ENCODE data around the gene CCDC73. TPM values are rescaled to one million over a fixed set of nuclear protein-coding genes. Genes with fewer than 3 reads are reported as not detected.

CCDC73 gene
- not detected for total RNA-seq

- ChIA-PET CTCF (interaction anchor here (1.1 to 1.4 kb wide), 2 partner anchors 464 to 470 kb away, joined by 3 to 4 read pairs; no protein-coding TSS in a partner anchor), POLR2A (interaction anchor here (0.6 kb wide), 1 partner anchor 15 kb away, joined by 4 read pairs; no protein-coding TSS in a partner anchor)
- intact Hi-C loops (cut with micrococcal nuclease): loop anchor here (10.0 kb wide), 2 partner anchors 210 to 360 kb away; partner anchors contain the start of genes EIF3M and WT1
- no peaks in the 10 kb centered on the region for H3K9me3 Mint-ChIP-seq
- peaks cover 7% of the 10 kb centered on the region for H3K4me1 Mint-ChIP-seq (ENCODE audit: low read depth)
- no peak for DNase-seq
- H3K4me3 Mint-ChIP-seq: no peak within 1 kb of the TSS
- H3K27me3 Mint-ChIP-seq: peaks cover 2% of the 10 kb centered on the region
- H3K27ac Mint-ChIP-seq: no peak within 1 kb of the TSS
- no peaks in the 10 kb centered on the region for H3K36me3 Mint-ChIP-seq
Observed at GRCh38 chr11:32794439-32794838, at the start of gene CCDC73. CCDC73 (minus strand) TSS chr11:32794662; CDS start chr11:32760243, 34,419 bp downstream.

DNA sequence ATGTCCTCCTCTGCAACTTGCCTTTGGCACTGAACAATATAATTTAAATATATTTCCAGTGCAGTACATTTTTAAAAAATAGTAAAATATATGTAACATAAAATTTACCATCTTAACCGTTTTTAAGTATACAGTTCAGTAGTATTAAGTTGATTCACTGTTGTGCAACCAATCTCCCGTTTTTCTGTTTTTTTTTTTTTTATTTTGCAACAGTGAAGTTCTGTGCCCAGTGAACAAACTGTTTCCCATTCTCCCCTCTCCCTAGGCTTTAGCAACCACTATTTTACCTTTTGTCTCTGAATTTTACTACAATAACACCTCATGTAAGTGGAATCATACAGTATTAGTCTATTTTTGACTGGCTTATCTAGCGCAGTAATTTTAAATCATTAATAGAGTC lies 49.1 kb upstream of the CCDC73 start:
- Mint-ChIP-seq H3K4me1 (ENCODE audit: low read depth) (no peaks in the 10 kb centered on the region), H3K9me3 (no peaks in the 10 kb centered on the region), H3K4me3 (no peak overlapping the region), H3K27ac (no peak overlapping the region), H3K27me3 (peaks cover 7% of the 10 kb centered on the region), H3K36me3 (no peaks in the 10 kb centered on the region)
- intact Hi-C loops (cut with micrococcal nuclease): no loop called here
- ChIA-PET POLR2A (no interaction called here), CTCF (no interaction called here)
- DNase-seq: no peak

- intact Hi-C loops (cut with micrococcal nuclease): no loop called here
- ChIA-PET CTCF (interaction anchor here (0.6 to 1.4 kb wide), 3 partner anchors 28 to 225 kb away, joined by 3 to 6 read pairs (median 3); no protein-coding TSS in a partner anchor), POLR2A (no interaction called here)
- H3K4me1 Mint-ChIP-seq (ENCODE audit: low read depth): no peaks in the 10 kb centered on the region
- H3K27ac Mint-ChIP-seq: no peak overlapping the region
- no peak overlapping the region for H3K4me3 Mint-ChIP-seq
- no peak for DNase-seq
- peaks cover 2% of the 10 kb centered on the region for H3K27me3 Mint-ChIP-seq
- H3K36me3 Mint-ChIP-seq: no peaks in the 10 kb centered on the region
- no peaks in the 10 kb centered on the region for H3K9me3 Mint-ChIP-seq
Observed at GRCh38 chr11:32840587-32840986, 46.1 kb upstream of the CCDC73 start.

GRCh38 chr11:32839308-32839707 lies 44.8 kb upstream of the CCDC73 start:
- CTCF ChIA-PET: interaction anchor here (0.5 kb wide), 1 partner anchor 70 kb away, joined by 4 read pairs; no protein-coding TSS in a partner anchor
- no peaks in the 10 kb centered on the region for H3K36me3 Mint-ChIP-seq
- H3K9me3 Mint-ChIP-seq: no peaks in the 10 kb centered on the region
- intact Hi-C loops (cut with micrococcal nuclease): no loop called here
- H3K4me1 Mint-ChIP-seq (ENCODE audit: low read depth): no peaks in the 10 kb centered on the region
- no peak for DNase-seq
- POLR2A ChIA-PET: no interaction called here
- H3K27ac Mint-ChIP-seq: no peak overlapping the region
- H3K27me3 Mint-ChIP-seq: peaks cover 1% of the 10 kb centered on the region
- H3K4me3 Mint-ChIP-seq: no peak overlapping the region

GRCh38 chr11:32838505-32839274 lies 44.2 kb upstream of the CCDC73 start:
- ChIA-PET CTCF (interaction anchor here (0.5 kb wide), 1 partner anchor 71 kb away, joined by 4 read pairs; no protein-coding TSS in a partner anchor), POLR2A (no interaction called here)
- Mint-ChIP-seq H3K27ac (no peak overlapping the region), H3K27me3 (peaks cover 1% of the 10 kb centered on the region), H3K4me3 (no peak overlapping the region), H3K36me3 (no peaks in the 10 kb centered on the region), H3K9me3 (no peaks in the 10 kb centered on the region), H3K4me1 (ENCODE audit: low read depth) (no peaks in the 10 kb centered on the region)
- intact Hi-C loops (cut with micrococcal nuclease): no loop called here
- no peak for DNase-seq

GRCh38 chr11:32836946-32837345 lies 42.5 kb upstream of the CCDC73 start:
- no peak overlapping the region for H3K4me3 Mint-ChIP-seq
- intact Hi-C loops (cut with micrococcal nuclease): no loop called here
- no peaks in the 10 kb centered on the region for H3K36me3 Mint-ChIP-seq
- H3K27me3 Mint-ChIP-seq: peaks cover 5% of the 10 kb centered on the region
- DNase-seq: no peak
- H3K27ac Mint-ChIP-seq: no peak overlapping the region
- CTCF ChIA-PET: no interaction called here
- POLR2A ChIA-PET: no interaction called here
- H3K4me1 Mint-ChIP-seq (ENCODE audit: low read depth): no peaks in the 10 kb centered on the region
- H3K9me3 Mint-ChIP-seq: no peaks in the 10 kb centered on the region

DNA sequence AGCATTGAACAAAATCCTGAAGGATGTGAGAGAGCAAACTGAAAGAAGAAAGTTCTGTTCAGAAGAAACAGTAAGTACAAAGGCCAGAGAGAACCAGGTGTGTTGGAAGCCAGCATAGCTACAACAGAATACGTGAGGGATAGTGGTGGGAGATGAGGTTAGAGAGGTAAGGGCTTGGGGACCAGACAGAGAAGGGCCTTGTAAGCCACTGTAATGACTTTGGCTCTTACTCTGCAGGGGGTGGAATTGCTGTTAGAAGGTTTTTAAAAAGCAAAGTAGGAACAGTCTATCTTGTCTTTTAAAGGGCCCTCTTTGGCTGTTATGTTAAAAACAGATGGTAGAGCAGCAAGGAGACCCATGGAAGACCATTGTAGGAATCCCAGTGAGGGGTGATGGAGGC lies 39.5 kb upstream of the CCDC73 start:
- H3K4me3 Mint-ChIP-seq: no peak overlapping the region
- intact Hi-C loops (cut with micrococcal nuclease): no loop called here
- no peaks in the 10 kb centered on the region for H3K36me3 Mint-ChIP-seq
- H3K27me3 Mint-ChIP-seq: peaks cover 18% of the 10 kb centered on the region
- no peak overlapping the region for H3K27ac Mint-ChIP-seq
- POLR2A ChIA-PET: no interaction called here
- peaks cover 12% of the 10 kb centered on the region for H3K4me1 Mint-ChIP-seq (ENCODE audit: low read depth)
- no peaks in the 10 kb centered on the region for H3K9me3 Mint-ChIP-seq
- no peak for DNase-seq
- CTCF ChIA-PET: no interaction called here

DNA sequence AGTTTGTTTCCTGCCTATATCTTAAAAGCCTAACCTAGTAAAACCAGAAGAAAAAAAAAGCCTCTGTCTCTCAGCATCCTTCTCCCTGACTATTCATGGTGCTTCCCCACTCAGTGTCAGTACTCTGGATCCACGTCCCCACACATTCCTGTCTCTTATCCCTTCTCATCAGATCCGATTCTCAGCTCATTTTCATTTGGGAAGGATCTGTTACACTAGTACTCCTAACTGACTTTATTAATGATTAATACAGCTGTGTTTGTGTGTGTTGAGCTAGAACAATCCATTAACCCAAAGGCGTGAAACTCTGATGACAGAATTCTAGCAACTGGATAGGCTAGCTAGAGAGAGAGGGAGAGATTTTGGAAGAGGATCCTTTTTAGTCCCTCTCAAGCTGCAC lies 36.8 kb upstream of the CCDC73 start:
- ChIA-PET CTCF (interaction anchor here (1.1 kb wide), 1 partner anchor 54 kb away, joined by 3 read pairs; no protein-coding TSS in a partner anchor), POLR2A (no interaction called here)
- Mint-ChIP-seq H3K4me1 (ENCODE audit: low read depth) (peaks cover 12% of the 10 kb centered on the region), H3K27me3 (peaks cover 22% of the 10 kb centered on the region), H3K27ac (no peak overlapping the region), H3K9me3 (no peaks in the 10 kb centered on the region), H3K4me3 (no peak overlapping the region), H3K36me3 (no peaks in the 10 kb centered on the region)
- DNase-seq: no peak
- intact Hi-C loops (cut with micrococcal nuclease): no loop called here

DNA sequence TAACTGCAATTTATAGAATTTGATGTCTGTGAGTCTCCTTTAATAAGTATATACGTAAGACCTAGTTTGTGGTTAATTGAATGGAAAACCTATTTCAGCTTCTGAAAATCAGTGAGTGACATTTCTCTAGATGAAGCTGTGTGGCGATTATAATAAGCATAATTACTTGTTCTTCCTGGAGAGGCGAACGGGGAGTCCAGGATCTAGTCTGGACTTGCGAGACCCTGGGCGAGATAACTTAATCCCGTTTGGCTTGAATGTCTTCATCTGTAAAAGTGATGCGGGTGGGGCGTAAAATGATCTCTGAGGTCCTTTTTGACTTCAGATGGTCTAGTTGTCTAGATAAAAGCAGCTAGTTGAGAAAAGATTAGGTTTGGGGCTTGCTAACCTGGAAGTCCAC lies 36.3 kb upstream of the CCDC73 start:
- CTCF ChIA-PET: interaction anchor here (1.1 to 1.2 kb wide), 2 partner anchors 21 to 55 kb away, joined by 3 read pairs; no protein-coding TSS in a partner anchor
- intact Hi-C loops (cut with micrococcal nuclease): no loop called here
- Mint-ChIP-seq H3K36me3 (no peaks in the 10 kb centered on the region), H3K9me3 (no peaks in the 10 kb centered on the region), H3K4me1 (ENCODE audit: low read depth) (peaks cover 12% of the 10 kb centered on the region), H3K27me3 (peaks cover 22% of the 10 kb centered on the region), H3K4me3 (peak overlapping the region; percentile 23), H3K27ac (no peak overlapping the region)
- POLR2A ChIA-PET: no interaction called here
- no peak for DNase-seq

- no peak for DNase-seq
- H3K9me3 Mint-ChIP-seq: no peaks in the 10 kb centered on the region
- intact Hi-C loops (cut with micrococcal nuclease): no loop called here
- CTCF ChIA-PET: interaction anchor here (1.1 to 1.2 kb wide), 2 partner anchors 20 to 55 kb away, joined by 3 read pairs; no protein-coding TSS in a partner anchor
- H3K27me3 Mint-ChIP-seq: peaks cover 22% of the 10 kb centered on the region
- no peaks in the 10 kb centered on the region for H3K36me3 Mint-ChIP-seq
- peaks cover 12% of the 10 kb centered on the region for H3K4me1 Mint-ChIP-seq (ENCODE audit: low read depth)
- peak overlapping the region; percentile 65 for H3K4me3 Mint-ChIP-seq
- POLR2A ChIA-PET: no interaction called here
- H3K27ac Mint-ChIP-seq: no peak overlapping the region
Observed at GRCh38 chr11:32830413-32830738, 35.9 kb upstream of the CCDC73 start.

GRCh38 chr11:32829680-32830412 lies 35.4 kb upstream of the CCDC73 start, which contains the start of gene PRRG4:
PRRG4 (plus strand) TSS chr11:32829927; CDS start chr11:32830530, 603 bp downstream.
- ChIA-PET CTCF (interaction anchor here (1.1 to 1.2 kb wide), 2 partner anchors 20 to 56 kb away, joined by 3 read pairs; no protein-coding TSS in a partner anchor), POLR2A (no interaction called here)

DNA sequence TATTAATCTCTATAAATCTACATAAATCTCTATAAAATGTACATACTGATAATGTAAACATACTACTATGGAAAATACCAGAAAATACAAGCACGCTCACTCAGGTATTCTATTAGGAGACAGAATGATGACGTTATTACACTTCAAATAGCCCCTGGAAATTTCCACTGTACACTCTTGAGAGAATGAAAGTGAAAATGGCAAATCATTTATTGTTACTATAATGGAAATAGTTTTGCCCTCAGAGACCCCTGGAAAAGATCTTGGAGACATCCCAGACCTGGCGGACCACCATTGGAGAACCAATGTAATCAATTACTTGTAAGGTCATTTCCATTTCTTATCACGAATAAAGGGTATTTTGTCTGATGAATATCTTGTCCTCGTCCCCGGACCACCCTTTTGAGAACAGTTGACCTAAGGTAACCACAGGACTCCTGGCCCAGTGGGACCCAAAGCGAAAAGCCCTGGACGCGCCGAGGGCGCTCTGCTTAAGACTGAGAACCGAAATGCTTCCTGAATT lies 34.8 kb upstream of the CCDC73 start:
- CTCF ChIA-PET: interaction anchor here (0.6 kb wide), 1 partner anchor 56 kb away, joined by 3 read pairs; no protein-coding TSS in a partner anchor

More at GRCh38 chr11:32829680-32830412, 35.4 kb upstream of the CCDC73 start, which contains the start of gene PRRG4:
- intact Hi-C loops (cut with micrococcal nuclease): loop anchor here (5.0 to 10.0 kb wide), 2 partner anchors 62 to 245 kb away; partner anchors contain the start of genes EIF3M and QSER1
- H3K4me3 Mint-ChIP-seq: peak within 1 kb of the TSS; percentile 83
- no peak within 1 kb of the TSS for H3K27ac Mint-ChIP-seq
- H3K4me1 Mint-ChIP-seq (ENCODE audit: low read depth): peaks cover 12% of the 10 kb centered on the region
- H3K36me3 Mint-ChIP-seq: no peaks in the 10 kb centered on the region
- no peaks in the 10 kb centered on the region for H3K9me3 Mint-ChIP-seq
- H3K27me3 Mint-ChIP-seq: peaks cover 22% of the 10 kb centered on the region
- DNase-seq: peak; percentile 67

More for the DNA sequence above, 34.8 kb upstream of the CCDC73 start:
- Mint-ChIP-seq H3K9me3 (no peaks in the 10 kb centered on the region), H3K27ac (no peak overlapping the region), H3K4me1 (ENCODE audit: low read depth) (peaks cover 12% of the 10 kb centered on the region), H3K27me3 (peaks cover 22% of the 10 kb centered on the region), H3K36me3 (no peaks in the 10 kb centered on the region), H3K4me3 (peak overlapping the region; percentile 83)
- intact Hi-C loops (cut with micrococcal nuclease): loop anchor here (5.0 to 10.0 kb wide), 2 partner anchors 63 to 244 kb away; partner anchors contain the start of genes EIF3M and QSER1
- POLR2A ChIA-PET: no interaction called here
- DNase-seq: no peak

All from activated CD4-positive, alpha-beta memory T cell treated with anti-CD3 and anti-CD28 coated beads for 36 hours (primary cell).